ENCODE data around the gene NMT2.

DNA sequence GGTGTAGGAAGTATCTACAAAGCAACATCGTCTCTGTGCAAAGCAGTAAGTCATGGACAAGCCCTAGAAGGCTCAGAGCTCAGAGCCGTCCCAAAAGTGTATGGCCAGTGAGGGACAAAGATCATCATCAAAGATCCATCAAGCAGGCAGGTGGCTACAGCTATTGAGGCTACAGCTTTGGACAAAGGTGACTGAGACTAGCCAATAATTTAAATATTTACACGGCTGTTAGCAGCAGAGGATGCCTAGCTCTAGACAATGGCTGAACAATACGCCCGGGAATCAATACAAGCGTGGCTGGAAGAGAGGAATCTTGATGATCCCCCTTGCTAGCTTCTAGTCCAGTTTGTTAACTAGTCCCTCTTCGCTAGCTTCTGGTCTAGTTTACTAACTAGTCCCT, 17.9 kb downstream of the NMT2 start:
- TF ChIP-seq, protein P1, sequence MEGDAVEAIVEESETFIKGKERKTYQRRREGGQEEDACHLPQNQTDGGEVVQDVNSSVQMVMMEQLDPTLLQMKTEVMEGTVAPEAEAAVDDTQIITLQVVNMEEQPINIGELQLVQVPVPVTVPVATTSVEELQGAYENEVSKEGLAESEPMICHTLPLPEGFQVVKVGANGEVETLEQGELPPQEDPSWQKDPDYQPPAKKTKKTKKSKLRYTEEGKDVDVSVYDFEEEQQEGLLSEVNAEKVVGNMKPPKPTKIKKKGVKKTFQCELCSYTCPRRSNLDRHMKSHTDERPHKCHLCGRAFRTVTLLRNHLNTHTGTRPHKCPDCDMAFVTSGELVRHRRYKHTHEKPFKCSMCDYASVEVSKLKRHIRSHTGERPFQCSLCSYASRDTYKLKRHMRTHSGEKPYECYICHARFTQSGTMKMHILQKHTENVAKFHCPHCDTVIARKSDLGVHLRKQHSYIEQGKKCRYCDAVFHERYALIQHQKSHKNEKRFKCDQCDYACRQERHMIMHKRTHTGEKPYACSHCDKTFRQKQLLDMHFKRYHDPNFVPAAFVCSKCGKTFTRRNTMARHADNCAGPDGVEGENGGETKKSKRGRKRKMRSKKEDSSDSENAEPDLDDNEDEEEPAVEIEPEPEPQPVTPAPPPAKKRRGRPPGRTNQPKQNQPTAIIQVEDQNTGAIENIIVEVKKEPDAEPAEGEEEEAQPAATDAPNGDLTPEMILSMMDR (IDR thresholded peaks at IDR 0.05), result no peak
- TF ChIP-seq POLR2A (IDR thresholded peaks at IDR 0.05), result no peak

Data from right lobe of liver (tissue), 4 donors.